BJ (cell line): ENCODE data around the gene SETD9. TPM values are rescaled to one million over a fixed set of nuclear protein-coding genes. Genes with fewer than 3 reads are reported as not detected.

Experiments used
- CTCF ChIA-PET: fragments of 350-600 bp; formaldehyde crosslinking; extraction: SDS; loops from one replicate; lab custom pipeline; 2021; ENCODE audit warnings: antibody characterized with exemption, inconsistent platforms; lab: Yijun Ruan, JAX
- POLR2A ChIA-PET: fragments of 300-600 bp; sonication (Branson Sonifier 250); formaldehyde crosslinking; extraction: SDS; loops from one replicate; lab custom pipeline; 2021; ENCODE audit warnings: antibody characterized with exemption; lab: Charles Lee
- DNase-seq: peaks from one replicate; pipeline ENCODE4 v3.0.0-alpha.2; 2011; ENCODE audit warnings: low read depth
- H3K27me3 ChIP-seq: 2 replicates; pipeline ENCODE4 v1.6.0; 2011; ENCODE audit warnings: low read length; ENCODE audit not compliant: control insufficient read depth, insufficient read depth
- H3K36me3 ChIP-seq: 2 replicates; pipeline ENCODE4 v1.5.1; 2011; ENCODE audit warnings: low read length; ENCODE audit not compliant: control insufficient read depth, insufficient read depth
- H3K4me3 ChIP-seq: 2 replicates; pipeline ENCODE4 v1.5.1; 2011; ENCODE audit warnings: low read depth, mild to moderate bottlenecking, control low read depth, low read length
- polyA minus RNA-seq: library from RNA; depleted of rRNA, polyadenylated mRNA; stranded (reverse); fragments of >200 nt; gene quantifications from 2 replicates; pipeline ENCODE4 v1.2.3, GENCODE V29; 2011; rRNA and poly(A)+ RNA removed
- polyA plus RNA-seq: library from polyadenylated mRNA; depleted of rRNA; stranded (reverse); fragments of >200 nt; gene quantifications from 2 replicates; pipeline ENCODE4 v1.2.3, GENCODE V29; 2011; rRNA removed
- TF ChIP-seq, protein P1 (sequence below): IDR thresholded peaks from 2 replicates; pipeline ENCODE4 v1.5.1; 2011; ENCODE audit warnings: low read depth, mild to moderate bottlenecking, control low read depth, inconsistent platforms, low read length, moderate library complexity; ENCODE audit not compliant: insufficient read depth

SETD9 gene, protein sequence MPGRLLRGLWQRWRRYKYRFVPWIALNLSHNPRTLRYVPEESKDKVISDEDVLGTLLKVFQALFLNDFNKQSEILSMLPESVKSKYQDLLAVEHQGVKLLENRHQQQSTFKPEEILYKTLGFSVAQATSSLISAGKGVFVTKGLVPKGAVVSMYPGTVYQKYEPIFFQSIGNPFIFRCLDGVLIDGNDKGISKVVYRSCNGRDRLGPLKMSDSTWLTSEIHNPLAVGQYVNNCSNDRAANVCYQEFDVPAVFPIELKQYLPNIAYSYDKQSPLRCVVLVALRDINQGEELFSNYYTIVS
- polyA plus RNA-seq (2.8 and 9.7 TPM in 2 replicates), polyA minus RNA-seq (0.57 and 0.93 TPM in 2 replicates)

DNA sequence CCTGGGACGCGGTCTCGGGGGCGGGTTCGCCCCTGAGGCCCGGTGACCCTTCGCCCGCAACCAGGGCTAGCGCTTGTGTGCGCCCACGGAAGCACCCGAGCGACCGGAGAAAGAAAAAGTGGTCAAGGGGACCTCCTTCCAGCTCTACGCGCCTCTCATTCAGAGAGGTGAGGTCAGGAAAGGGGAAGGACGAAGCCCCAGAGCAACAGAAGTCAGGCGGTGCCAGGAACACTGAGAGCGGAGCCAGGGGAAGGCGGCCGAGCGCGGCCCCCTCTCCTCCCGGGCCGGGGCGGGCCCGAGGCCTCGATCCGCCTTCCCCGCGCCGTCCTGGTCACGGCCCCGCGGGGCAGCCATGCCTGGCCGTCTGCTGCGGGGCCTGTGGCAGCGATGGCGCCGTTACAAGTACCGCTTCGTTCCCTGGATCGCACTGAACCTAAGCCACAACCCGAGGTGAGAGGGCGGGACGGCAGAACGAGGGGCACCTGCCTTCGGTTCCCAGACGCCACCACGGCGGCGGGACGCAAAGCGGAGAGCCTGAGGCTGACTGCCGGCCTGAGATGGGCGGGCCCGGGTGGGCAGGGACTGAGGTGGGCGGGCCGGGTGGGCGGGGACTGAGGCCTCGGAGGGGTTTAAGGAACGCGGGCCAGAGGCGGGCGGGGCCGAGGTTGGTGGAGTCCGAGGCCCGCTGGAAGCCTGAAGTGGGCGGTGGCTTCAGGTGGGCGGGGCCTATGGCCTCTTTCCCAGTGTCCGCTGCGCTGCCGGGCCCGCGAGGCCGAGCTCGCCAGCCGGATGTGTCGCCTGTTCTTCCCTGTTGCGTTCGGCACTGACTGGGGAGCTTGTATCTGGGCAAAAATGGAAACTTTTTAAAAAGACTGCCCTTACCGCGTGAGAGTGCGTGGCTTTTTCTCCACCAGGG is at the start of gene SETD9:
SETD9 (plus strand) TSS at position 303 of the 916 bp plus-strand sequence; CDS start at position 353, 50 bp downstream.
- ChIA-PET POLR2A (no interaction called here), CTCF (interaction anchor here (0.7 to 1.0 kb wide), 4 partner anchors 9 to 639 kb away, joined by 3 to 5 read pairs (median 3); no protein-coding TSS in a partner anchor)
- H3K4me3 ChIP-seq = peak within 1 kb of the TSS; percentile 79

DNA sequence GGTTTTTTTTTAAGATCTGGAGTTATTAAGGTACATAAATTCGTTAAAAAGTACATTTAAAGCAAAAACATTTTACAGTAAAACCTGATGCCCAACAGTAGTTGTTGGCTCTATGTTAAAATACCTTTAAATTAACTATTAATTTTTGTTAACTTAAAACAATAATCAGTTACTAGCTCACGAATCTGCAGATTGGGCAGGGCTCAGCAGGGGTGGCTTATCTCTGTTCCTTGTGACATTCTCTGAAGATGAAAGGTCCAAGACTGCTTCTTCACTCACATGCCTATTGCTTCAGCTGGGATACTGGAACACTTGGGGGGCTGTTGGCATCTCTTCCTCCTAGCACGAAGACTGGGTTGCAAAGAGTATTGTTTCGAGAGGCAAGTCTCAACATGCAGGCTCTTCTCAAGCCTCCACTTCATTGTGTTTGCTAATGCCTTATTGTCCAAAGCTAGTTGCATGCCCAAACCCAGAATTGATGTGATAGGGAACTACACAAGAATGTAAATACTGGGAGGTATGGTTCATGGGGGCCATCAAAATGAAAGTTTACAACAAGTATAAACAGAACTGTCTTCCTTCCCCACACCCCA is 47.4 kb upstream of the SETD9 start:
- POLR2A ChIA-PET = no interaction called here
- Histone ChIP-seq H3K27me3 (no peaks in the 10 kb centered on the region), H3K36me3 (peaks cover 5% of the 10 kb centered on the region; the same call in 1 of the 2 replicates), H3K4me3 (no peak overlapping the region)
- DNase-seq = no peak
- TF ChIP-seq, protein P1, sequence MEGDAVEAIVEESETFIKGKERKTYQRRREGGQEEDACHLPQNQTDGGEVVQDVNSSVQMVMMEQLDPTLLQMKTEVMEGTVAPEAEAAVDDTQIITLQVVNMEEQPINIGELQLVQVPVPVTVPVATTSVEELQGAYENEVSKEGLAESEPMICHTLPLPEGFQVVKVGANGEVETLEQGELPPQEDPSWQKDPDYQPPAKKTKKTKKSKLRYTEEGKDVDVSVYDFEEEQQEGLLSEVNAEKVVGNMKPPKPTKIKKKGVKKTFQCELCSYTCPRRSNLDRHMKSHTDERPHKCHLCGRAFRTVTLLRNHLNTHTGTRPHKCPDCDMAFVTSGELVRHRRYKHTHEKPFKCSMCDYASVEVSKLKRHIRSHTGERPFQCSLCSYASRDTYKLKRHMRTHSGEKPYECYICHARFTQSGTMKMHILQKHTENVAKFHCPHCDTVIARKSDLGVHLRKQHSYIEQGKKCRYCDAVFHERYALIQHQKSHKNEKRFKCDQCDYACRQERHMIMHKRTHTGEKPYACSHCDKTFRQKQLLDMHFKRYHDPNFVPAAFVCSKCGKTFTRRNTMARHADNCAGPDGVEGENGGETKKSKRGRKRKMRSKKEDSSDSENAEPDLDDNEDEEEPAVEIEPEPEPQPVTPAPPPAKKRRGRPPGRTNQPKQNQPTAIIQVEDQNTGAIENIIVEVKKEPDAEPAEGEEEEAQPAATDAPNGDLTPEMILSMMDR = no peak
- CTCF ChIA-PET = interaction anchor here (1.0 to 2.1 kb wide), 2 partner anchors 38 to 591 kb away, joined by 3 to 8 read pairs; no protein-coding TSS in a partner anchor

More for the DNA sequence above, at the start of gene SETD9:
- TF ChIP-seq, protein P1 = no peak
- Histone ChIP-seq H3K27me3 (no peaks in the 10 kb centered on the region), H3K36me3 (no peaks in the 10 kb centered on the region)
- DNase-seq = peak; percentile 75

DNA sequence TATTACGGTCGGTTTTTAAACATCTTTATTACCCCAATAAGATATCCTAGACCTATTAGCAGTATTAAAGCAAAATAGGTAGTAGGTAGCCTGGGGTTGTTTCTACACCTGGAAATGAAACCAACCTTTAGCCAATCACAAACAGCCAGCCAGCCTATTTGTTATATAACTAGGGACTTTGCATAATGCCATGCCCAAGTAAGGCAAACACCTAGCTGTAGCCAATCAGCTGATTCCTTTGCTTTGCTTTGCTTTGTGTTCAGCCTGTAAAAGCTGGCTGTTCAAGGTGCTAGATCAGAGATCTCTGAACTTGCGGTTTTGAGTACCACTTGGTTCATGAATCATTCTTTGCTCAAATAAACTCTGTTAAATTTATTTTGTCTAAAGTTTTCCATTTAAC is 46.5 kb upstream of the SETD9 start:
- no peak for DNase-seq
- no peak overlapping the region for H3K4me3 ChIP-seq
- TF ChIP-seq, protein P1 = no peak
- ChIA-PET POLR2A (no interaction called here), CTCF (interaction anchor here (1.2 kb wide), 1 partner anchor 592 kb away, joined by 3 read pairs; no protein-coding TSS in a partner anchor)
- peaks cover 5% of the 10 kb centered on the region; the same call in 1 of the 2 replicates for H3K36me3 ChIP-seq
- H3K27me3 ChIP-seq = no peaks in the 10 kb centered on the region

DNA sequence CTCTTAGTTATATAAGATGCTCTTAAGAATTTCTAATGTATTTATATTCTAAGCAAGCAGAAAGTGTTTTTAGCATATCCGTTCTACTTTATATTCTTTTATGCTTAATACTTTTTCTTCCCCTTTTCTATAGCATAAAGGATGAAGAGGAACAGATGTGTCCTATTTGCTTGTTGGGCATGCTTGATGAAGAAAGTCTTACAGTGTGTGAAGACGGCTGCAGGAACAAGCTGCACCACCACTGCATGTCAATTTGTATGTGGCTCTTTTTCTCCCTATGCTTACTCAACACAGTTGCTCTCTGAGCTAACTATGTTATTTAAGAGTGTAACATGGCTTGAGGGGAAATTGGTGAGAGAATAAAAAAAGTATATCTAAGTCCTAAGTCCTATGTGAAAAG is 37.6 kb upstream of the SETD9 start:
- TF ChIP-seq, protein P1 = no peak
- no peak overlapping the region for H3K4me3 ChIP-seq
- ChIA-PET POLR2A (no interaction called here), CTCF (no interaction called here)
- H3K27me3 ChIP-seq = no peaks in the 10 kb centered on the region
- no peak for DNase-seq
- H3K36me3 ChIP-seq = peaks cover 2% of the 10 kb centered on the region
